ENCODE measurements around the gene ARL14. TPM values are rescaled to one million over a fixed set of nuclear protein-coding genes. Genes with fewer than 3 reads are reported as not detected.

ARL14 gene
- total RNA-seq (not detected), polyA plus RNA-seq (not detected), total RNA-seq (not detected)

DNA sequence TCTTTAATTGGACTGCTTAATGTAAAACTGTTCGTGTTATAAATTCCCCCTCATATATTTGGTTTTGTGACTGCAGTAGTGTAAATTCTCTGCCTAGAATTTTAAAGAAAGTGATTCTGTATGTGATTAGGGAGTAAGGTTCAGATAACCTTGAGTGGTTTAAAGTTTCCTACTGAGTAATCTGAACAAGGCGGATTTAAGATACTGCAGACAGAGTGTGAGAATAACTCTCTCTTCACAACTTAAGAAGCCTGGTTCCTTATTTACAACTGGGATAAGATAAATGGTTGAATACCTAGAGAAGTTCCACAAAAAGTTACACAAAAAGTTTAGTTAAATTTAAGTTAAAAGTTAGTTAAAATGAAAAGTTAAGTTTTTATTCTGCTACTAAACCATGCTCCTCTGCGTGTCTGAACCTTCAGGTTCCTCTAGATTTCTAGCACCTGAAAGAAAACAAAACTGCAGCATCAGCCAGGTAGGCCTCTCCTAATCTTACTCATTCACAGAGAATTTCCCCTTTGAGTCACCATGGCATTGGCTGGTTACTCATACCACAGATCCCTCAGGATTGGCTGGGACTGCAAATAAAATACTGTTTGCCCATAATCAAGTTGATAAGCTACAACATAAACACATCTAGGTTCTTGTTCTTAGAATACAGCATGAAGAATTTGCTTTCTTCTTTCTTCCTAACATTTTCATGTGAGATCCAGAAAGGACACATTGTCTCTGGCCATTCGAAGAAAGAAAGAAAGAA is at the start of gene ARL14:
Gene ARL14 (plus strand): TSS at position 614 of the 757 bp plus-strand sequence. CDS start 187 bp downstream, outside the sequence.
- no peaks in the 10 kb centered on the region for H3K27me3 ChIP-seq (ENCODE audit: control insufficient read depth in 2 of 2, insufficient read depth in 2 of 2, low read length in 2 of 2)
- Mint-ChIP-seq H3K36me3 (no peaks in the 10 kb centered on the region), H3K4me3 (no peak within 1 kb of the TSS), H3K9me3 (no peaks in the 10 kb centered on the region), H3K27ac (no peak within 1 kb of the TSS), H3K4me1 (no peaks in the 10 kb centered on the region), H3K27me3 (peaks cover 5 to 16% (median 13%) of the 10 kb centered on the region in 5 donors)
- no peaks in the 10 kb centered on the region for H3K4me1 ChIP-seq (ENCODE audit: control insufficient read depth in 2 of 2, insufficient read depth in 2 of 2, low read length in 2 of 2)
- no peak within 1 kb of the TSS for H3K27ac ChIP-seq (ENCODE audit: low read depth, low read length)
- no peak for DNase-seq
- ChIA-PET POLR2A (no interaction called here), CTCF (interaction anchor here (0.6 kb wide), 1 partner anchor 406 kb away, joined by 3 read pairs; no protein-coding TSS in a partner anchor)
- H3K9me3 ChIP-seq (ENCODE audit: control insufficient read depth in 2 of 3, low read length in 3 of 3), result no peaks in the 10 kb centered on the region
- intact Hi-C loops (cut with micrococcal nuclease), result no loop called here
- no peak for ATAC-seq
- H3K4me3 ChIP-seq (ENCODE audit: low read length), result no peak within 1 kb of the TSS
- H3K36me3 ChIP-seq (ENCODE audit: control insufficient read depth in 2 of 3, insufficient read depth in 3 of 3, low read length in 3 of 3), result no peaks in the 10 kb centered on the region

DNA sequence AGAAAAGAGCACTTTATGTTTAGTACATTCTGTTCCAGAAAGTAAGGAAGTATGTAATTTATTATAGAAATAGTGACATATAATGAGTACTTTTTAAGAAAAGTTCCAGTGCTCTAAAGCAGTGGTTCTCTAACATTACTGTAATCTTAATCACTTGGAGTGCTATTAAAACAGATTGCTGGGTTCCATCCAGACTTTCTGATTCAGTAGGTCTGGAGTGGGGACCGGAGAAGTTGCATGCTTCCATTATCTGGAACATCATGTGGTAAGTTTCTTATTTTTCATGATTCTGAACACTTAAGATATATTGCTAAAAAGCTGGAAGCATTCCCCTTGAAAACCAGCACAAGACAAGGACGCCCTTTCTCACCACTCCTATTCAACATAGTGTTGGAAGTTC is 47.5 kb upstream of the ARL14 start:
- DNase-seq, result no peak
- ATAC-seq, result no peak
- Histone ChIP-seq H3K27me3 (ENCODE audit: control insufficient read depth in 2 of 2, insufficient read depth in 2 of 2, low read length in 2 of 2) (no peaks in the 10 kb centered on the region), H3K9me3 (ENCODE audit: control insufficient read depth in 2 of 3, low read length in 3 of 3) (no peaks in the 10 kb centered on the region), H3K4me3 (ENCODE audit: low read length) (no peak overlapping the region), H3K36me3 (ENCODE audit: control insufficient read depth in 2 of 3, insufficient read depth in 3 of 3, low read length in 3 of 3) (no peaks in the 10 kb centered on the region), H3K4me1 (ENCODE audit: control insufficient read depth in 2 of 2, insufficient read depth in 2 of 2, low read length in 2 of 2) (no peaks in the 10 kb centered on the region), H3K27ac (ENCODE audit: low read depth, low read length) (no peak overlapping the region)
- Mint-ChIP-seq H3K27me3 (peaks cover 12 to 27% (median 22%) of the 10 kb centered on the region in 5 donors), H3K36me3 (no peaks in the 10 kb centered on the region), H3K4me3 (no peak overlapping the region), H3K4me1 (no peaks in the 10 kb centered on the region), H3K9me3 (peaks cover 0 to 3% (median 0%) of the 10 kb centered on the region in 11 donors), H3K27ac (no peak overlapping the region)
- intact Hi-C loops (cut with micrococcal nuclease), result no loop called here
- ChIA-PET POLR2A (no interaction called here), CTCF (no interaction called here)

DNA sequence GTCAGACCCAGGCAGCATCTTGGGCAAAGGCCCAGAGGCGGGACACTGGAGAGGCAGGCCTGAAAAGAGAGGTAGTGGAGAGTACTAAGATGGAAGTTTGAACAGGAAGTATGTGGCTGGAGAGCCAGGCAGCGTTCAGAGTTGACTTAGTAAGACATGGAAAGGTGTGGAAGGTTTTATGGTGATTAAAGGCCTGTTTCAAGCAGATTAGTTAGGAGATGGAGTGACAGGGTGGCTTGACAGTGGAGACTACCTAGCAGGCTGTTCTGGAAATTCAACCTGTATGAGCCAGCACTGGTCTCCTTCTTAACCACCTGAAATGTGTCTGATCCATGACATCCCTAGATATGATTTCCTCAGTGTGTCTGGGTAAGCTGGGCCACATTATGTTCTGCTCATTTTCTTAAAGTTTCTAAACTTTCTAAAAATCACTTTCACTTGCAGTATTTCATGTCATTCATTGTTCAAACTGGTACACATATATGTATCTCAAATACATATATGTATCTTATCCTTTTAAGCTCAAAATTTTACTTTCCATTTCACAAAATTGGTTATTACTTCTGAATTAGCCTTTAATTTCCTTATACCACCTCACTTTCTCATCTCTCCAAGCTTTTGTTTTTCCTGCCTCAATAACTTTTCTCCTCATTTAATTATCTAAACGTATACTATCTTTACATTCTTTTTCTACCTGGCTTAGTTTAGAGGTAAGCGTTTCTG is 43.4 kb upstream of the ARL14 start:
- ATAC-seq, result no peak
- no peak overlapping the region for H3K27ac Mint-ChIP-seq
- no peaks in the 10 kb centered on the region for H3K9me3 ChIP-seq (ENCODE audit: control insufficient read depth in 2 of 3, low read length in 3 of 3)
- no peaks in the 10 kb centered on the region for H3K4me1 Mint-ChIP-seq
- intact Hi-C loops (cut with micrococcal nuclease), result no loop called here
- no peak overlapping the region for H3K4me3 Mint-ChIP-seq
- CTCF ChIA-PET, result no interaction called here
- H3K27me3 Mint-ChIP-seq, result peaks cover 7 to 19% (median 14%) of the 10 kb centered on the region in 5 donors
- no peaks in the 10 kb centered on the region for H3K36me3 Mint-ChIP-seq
- POLR2A ChIA-PET, result no interaction called here
- DNase-seq, result no peak
- no peaks in the 10 kb centered on the region for H3K27me3 ChIP-seq (ENCODE audit: control insufficient read depth in 2 of 2, insufficient read depth in 2 of 2, low read length in 2 of 2)
- H3K27ac ChIP-seq (ENCODE audit: low read depth, low read length), result no peak overlapping the region
- no peaks in the 10 kb centered on the region for H3K4me1 ChIP-seq (ENCODE audit: control insufficient read depth in 2 of 2, insufficient read depth in 2 of 2, low read length in 2 of 2)
- peaks cover 0 to 1% (median 0%) of the 10 kb centered on the region in 11 donors for H3K9me3 Mint-ChIP-seq
- H3K4me3 ChIP-seq (ENCODE audit: low read length), result no peak overlapping the region
- H3K36me3 ChIP-seq (ENCODE audit: control insufficient read depth in 2 of 3, insufficient read depth in 3 of 3, low read length in 3 of 3), result no peaks in the 10 kb centered on the region

DNA sequence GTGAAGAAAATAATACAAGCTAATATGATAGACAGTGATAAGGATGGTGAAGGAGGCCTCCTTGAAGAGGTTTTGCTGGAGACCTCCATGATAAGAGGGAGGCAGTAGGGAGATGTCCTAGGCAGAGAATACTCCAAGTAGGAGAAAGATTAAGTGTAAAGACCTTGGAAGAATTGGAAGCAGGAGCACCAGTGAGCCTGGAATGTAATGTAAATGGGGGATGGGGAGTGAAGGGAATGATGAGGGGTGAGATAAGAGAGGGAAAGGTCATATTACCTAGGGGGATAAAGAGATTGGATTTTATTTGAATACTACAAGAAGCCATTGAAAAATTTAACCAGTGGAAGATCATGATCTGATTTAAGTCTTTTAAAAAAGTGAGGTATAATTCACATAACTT is 41.7 kb upstream of the ARL14 start:
- POLR2A ChIA-PET, result no interaction called here
- no peaks in the 10 kb centered on the region for H3K4me1 ChIP-seq (ENCODE audit: control insufficient read depth in 2 of 2, insufficient read depth in 2 of 2, low read length in 2 of 2)
- no peak overlapping the region for H3K4me3 ChIP-seq (ENCODE audit: low read length)
- H3K4me3 Mint-ChIP-seq, result no peak overlapping the region
- no peak overlapping the region for H3K27ac ChIP-seq (ENCODE audit: low read depth, low read length)
- no peak for DNase-seq
- CTCF ChIA-PET, result no interaction called here
- H3K27me3 Mint-ChIP-seq, result peaks cover under 1 to 10% (median 4%) of the 10 kb centered on the region in 5 donors
- no peaks in the 10 kb centered on the region for H3K36me3 Mint-ChIP-seq
- intact Hi-C loops (cut with micrococcal nuclease), result no loop called here
- no peaks in the 10 kb centered on the region for H3K9me3 ChIP-seq (ENCODE audit: control insufficient read depth in 2 of 3, low read length in 3 of 3)
- H3K4me1 Mint-ChIP-seq, result no peaks in the 10 kb centered on the region
- ATAC-seq, result no peak
- no peak overlapping the region for H3K27ac Mint-ChIP-seq
- H3K36me3 ChIP-seq (ENCODE audit: control insufficient read depth in 2 of 3, insufficient read depth in 3 of 3, low read length in 3 of 3), result no peaks in the 10 kb centered on the region
- peaks cover 0 to 1% (median 0%) of the 10 kb centered on the region in 11 donors for H3K9me3 Mint-ChIP-seq
- H3K27me3 ChIP-seq (ENCODE audit: control insufficient read depth in 2 of 2, insufficient read depth in 2 of 2, low read length in 2 of 2), result no peaks in the 10 kb centered on the region

DNA sequence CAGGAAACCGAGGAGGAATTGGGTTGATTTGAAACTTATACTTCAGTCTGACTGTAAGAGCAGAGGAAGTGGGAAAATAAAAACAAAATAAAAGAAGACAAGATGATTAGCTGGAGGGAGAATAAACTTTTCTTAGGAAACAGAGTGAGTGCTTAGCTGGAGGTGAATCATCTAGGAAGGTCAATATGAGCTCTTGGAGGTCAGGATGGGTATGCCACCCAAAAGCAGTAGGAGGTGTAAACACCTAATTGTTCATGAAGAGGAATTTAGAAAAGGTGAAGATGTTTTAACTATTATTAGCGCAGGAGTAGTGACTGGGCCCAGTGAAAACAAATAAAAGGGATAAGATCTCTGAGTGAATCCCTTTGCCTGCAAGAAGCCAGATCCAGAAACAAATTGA is 39.9 kb upstream of the ARL14 start:
- Histone ChIP-seq H3K36me3 (ENCODE audit: control insufficient read depth in 2 of 3, insufficient read depth in 3 of 3, low read length in 3 of 3) (no peaks in the 10 kb centered on the region), H3K27me3 (ENCODE audit: control insufficient read depth in 2 of 2, insufficient read depth in 2 of 2, low read length in 2 of 2) (no peaks in the 10 kb centered on the region), H3K4me1 (ENCODE audit: control insufficient read depth in 2 of 2, insufficient read depth in 2 of 2, low read length in 2 of 2) (no peaks in the 10 kb centered on the region), H3K27ac (ENCODE audit: low read depth, low read length) (no peak overlapping the region), H3K4me3 (ENCODE audit: low read length) (no peak overlapping the region), H3K9me3 (ENCODE audit: control insufficient read depth in 2 of 3, low read length in 3 of 3) (no peaks in the 10 kb centered on the region)
- intact Hi-C loops (cut with micrococcal nuclease), result no loop called here
- H3K27ac Mint-ChIP-seq, result no peak overlapping the region
- no peak overlapping the region for H3K4me3 Mint-ChIP-seq
- H3K4me1 Mint-ChIP-seq, result no peaks in the 10 kb centered on the region
- no peak for DNase-seq
- ChIA-PET CTCF (no interaction called here), POLR2A (no interaction called here)
- no peaks in the 10 kb centered on the region for H3K36me3 Mint-ChIP-seq
- H3K9me3 Mint-ChIP-seq, result peaks cover 0 to 1% (median 0%) of the 10 kb centered on the region in 11 donors
- peaks cover 0 to 5% (median 0%) of the 10 kb centered on the region in 5 donors for H3K27me3 Mint-ChIP-seq
- ATAC-seq, result no peak

DNA sequence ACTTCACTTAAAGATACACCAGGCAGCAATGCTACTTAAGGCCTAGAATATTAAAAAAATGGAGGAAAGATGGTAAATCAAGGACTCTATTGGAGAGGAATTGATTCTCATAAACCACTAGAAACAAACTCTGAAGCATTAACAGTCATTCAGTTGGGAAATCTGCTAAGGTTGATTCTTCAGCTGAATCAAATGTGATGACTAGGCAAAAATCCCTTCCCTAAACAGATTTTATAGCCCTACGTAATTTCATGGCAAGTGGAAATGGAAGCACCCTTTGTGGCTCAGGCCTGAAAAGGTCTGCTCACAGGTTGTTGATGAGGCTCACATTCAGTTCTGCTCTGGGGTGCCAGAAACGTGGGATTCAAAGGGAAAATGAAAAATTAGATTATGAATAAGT is 38.8 kb upstream of the ARL14 start:
- H3K27ac ChIP-seq (ENCODE audit: low read depth, low read length), result no peak overlapping the region
- H3K4me1 ChIP-seq (ENCODE audit: control insufficient read depth in 2 of 2, insufficient read depth in 2 of 2, low read length in 2 of 2), result no peaks in the 10 kb centered on the region
- H3K4me1 Mint-ChIP-seq, result no peaks in the 10 kb centered on the region
- H3K27me3 Mint-ChIP-seq, result peaks cover 0 to 5% (median 0%) of the 10 kb centered on the region in 5 donors
- no peak overlapping the region for H3K4me3 ChIP-seq (ENCODE audit: low read length)
- POLR2A ChIA-PET, result no interaction called here
- no peaks in the 10 kb centered on the region for H3K36me3 Mint-ChIP-seq
- H3K9me3 Mint-ChIP-seq, result peaks cover 0 to under 1% (median 0%) of the 10 kb centered on the region in 11 donors
- no peaks in the 10 kb centered on the region for H3K36me3 ChIP-seq (ENCODE audit: control insufficient read depth in 2 of 3, insufficient read depth in 3 of 3, low read length in 3 of 3)
- CTCF ChIA-PET, result no interaction called here
- H3K9me3 ChIP-seq (ENCODE audit: control insufficient read depth in 2 of 3, low read length in 3 of 3), result no peaks in the 10 kb centered on the region
- no peak overlapping the region for H3K27ac Mint-ChIP-seq
- H3K4me3 Mint-ChIP-seq, result no peak overlapping the region
- ATAC-seq (no peak), DNase-seq (no peak)
- intact Hi-C loops (cut with micrococcal nuclease), result no loop called here
- H3K27me3 ChIP-seq (ENCODE audit: control insufficient read depth in 2 of 2, insufficient read depth in 2 of 2, low read length in 2 of 2), result no peaks in the 10 kb centered on the region
